ENCODE data around the gene HS6ST3. TPM values are rescaled to one million over a fixed set of nuclear protein-coding genes. Genes with fewer than 3 reads are reported as not detected.
"Not testable (repeated sequence)": the region's sequence is repeated elsewhere in the genome, so short reads cannot be mapped to it uniquely, and the experiment has no call there.

The HS6ST3 gene
- total RNA-seq, 4 donors from 2014 or later = 0.97 to 2.2 (median 2.0) TPM

- intact Hi-C loops (cut with DNase I; ENCODE audit: low total_unique reads) = no loop called here
- Histone ChIP-seq H3K4me1 (no peaks in the 10 kb centered on the region), H3K9me3 (no peaks in the 10 kb centered on the region), H3K36me3 (no peaks in the 10 kb centered on the region), H3K27ac (no peak overlapping the region), H3K4me3 (no peak overlapping the region), H3K27me3 (no peaks in the 10 kb centered on the region)
- ATAC-seq = no peak
- TF ChIP-seq, protein P1, sequence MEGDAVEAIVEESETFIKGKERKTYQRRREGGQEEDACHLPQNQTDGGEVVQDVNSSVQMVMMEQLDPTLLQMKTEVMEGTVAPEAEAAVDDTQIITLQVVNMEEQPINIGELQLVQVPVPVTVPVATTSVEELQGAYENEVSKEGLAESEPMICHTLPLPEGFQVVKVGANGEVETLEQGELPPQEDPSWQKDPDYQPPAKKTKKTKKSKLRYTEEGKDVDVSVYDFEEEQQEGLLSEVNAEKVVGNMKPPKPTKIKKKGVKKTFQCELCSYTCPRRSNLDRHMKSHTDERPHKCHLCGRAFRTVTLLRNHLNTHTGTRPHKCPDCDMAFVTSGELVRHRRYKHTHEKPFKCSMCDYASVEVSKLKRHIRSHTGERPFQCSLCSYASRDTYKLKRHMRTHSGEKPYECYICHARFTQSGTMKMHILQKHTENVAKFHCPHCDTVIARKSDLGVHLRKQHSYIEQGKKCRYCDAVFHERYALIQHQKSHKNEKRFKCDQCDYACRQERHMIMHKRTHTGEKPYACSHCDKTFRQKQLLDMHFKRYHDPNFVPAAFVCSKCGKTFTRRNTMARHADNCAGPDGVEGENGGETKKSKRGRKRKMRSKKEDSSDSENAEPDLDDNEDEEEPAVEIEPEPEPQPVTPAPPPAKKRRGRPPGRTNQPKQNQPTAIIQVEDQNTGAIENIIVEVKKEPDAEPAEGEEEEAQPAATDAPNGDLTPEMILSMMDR (IDR thresholded peaks at IDR 0.05 in 4 of 5, conservative IDR thresholded peaks at IDR 0.05 in 1 of 5) = no peak
- TF ChIP-seq POLR2A (IDR thresholded peaks at IDR 0.05) = no peak
- in situ Hi-C loops (cut with MboI; ENCODE audit: low sequenced_read_pairs in 4 of 4) = no loop called here
- no peak for DNase-seq
Observed at GRCh38 chr13:96771486-96772367, 681.8 kb downstream of the HS6ST3 start.

- intact Hi-C loops (cut with DNase I; ENCODE audit: low total_unique reads) = no loop called here
- no peak for DNase-seq
- no peaks in the 10 kb centered on the region for H3K9me3 ChIP-seq
- H3K27me3 ChIP-seq = no peaks in the 10 kb centered on the region
- no peak for TF ChIP-seq POLR2A (IDR thresholded peaks at IDR 0.05)
- TF ChIP-seq, protein P1 (IDR thresholded peaks at IDR 0.05 in 4 of 5, conservative IDR thresholded peaks at IDR 0.05 in 1 of 5) = no peak
- no peak overlapping the region for H3K4me3 ChIP-seq
- ATAC-seq = no peak
- in situ Hi-C loops (cut with MboI; ENCODE audit: low sequenced_read_pairs in 4 of 4) = no loop called here
- H3K4me1 ChIP-seq = no peaks in the 10 kb centered on the region
- no peaks in the 10 kb centered on the region for H3K36me3 ChIP-seq
- no peak overlapping the region for H3K27ac ChIP-seq
Observed at GRCh38 chr13:96772426-96772825, 682.5 kb downstream of the HS6ST3 start.

GRCh38 chr13:96778302-96778701 is 688.4 kb downstream of the HS6ST3 start:
- ATAC-seq; in situ Hi-C loops (cut with MboI; ENCODE audit: low sequenced_read_pairs in 4 of 4); H3K4me3 ChIP-seq; H3K9me3 ChIP-seq; H3K4me1 ChIP-seq; intact Hi-C loops (cut with DNase I; ENCODE audit: low total_unique reads); H3K36me3 ChIP-seq; H3K27ac ChIP-seq; DNase-seq; H3K27me3 ChIP-seq: not testable (repeated sequence)

GRCh38 chr13:96779691-96780090 is 689.8 kb downstream of the HS6ST3 start:
- Histone ChIP-seq H3K27ac (no peak overlapping the region), H3K4me3 (no peak overlapping the region), H3K4me1 (no peaks in the 10 kb centered on the region), H3K36me3 (no peaks in the 10 kb centered on the region), H3K9me3 (no peaks in the 10 kb centered on the region), H3K27me3 (no peaks in the 10 kb centered on the region)
- no peak for ATAC-seq
- in situ Hi-C loops (cut with MboI; ENCODE audit: low sequenced_read_pairs in 4 of 4) = no loop called here
- DNase-seq = no peak
- TF ChIP-seq, protein P1 (IDR thresholded peaks at IDR 0.05 in 4 of 5, conservative IDR thresholded peaks at IDR 0.05 in 1 of 5) = no peak
- TF ChIP-seq POLR2A (IDR thresholded peaks at IDR 0.05) = no peak
- intact Hi-C loops (cut with DNase I; ENCODE audit: low total_unique reads) = no loop called here

GRCh38 chr13:96780105-96780504 is 690.2 kb downstream of the HS6ST3 start:
- in situ Hi-C loops (cut with MboI; ENCODE audit: low sequenced_read_pairs in 4 of 4) (no loop called here), intact Hi-C loops (cut with DNase I; ENCODE audit: low total_unique reads) (no loop called here)
- DNase-seq (no peak), ATAC-seq (no peak)
- H3K4me3 ChIP-seq = no peak overlapping the region
- no peak for TF ChIP-seq POLR2A (IDR thresholded peaks at IDR 0.05)
- TF ChIP-seq, protein P1 (IDR thresholded peaks at IDR 0.05 in 4 of 5, conservative IDR thresholded peaks at IDR 0.05 in 1 of 5) = no peak
- H3K4me1 ChIP-seq = no peaks in the 10 kb centered on the region
- no peaks in the 10 kb centered on the region for H3K9me3 ChIP-seq
- no peak overlapping the region for H3K27ac ChIP-seq
- H3K36me3 ChIP-seq = no peaks in the 10 kb centered on the region
- H3K27me3 ChIP-seq = no peaks in the 10 kb centered on the region
